Measurements from ENCODE around the gene THSD8. TPM values are rescaled to one million over a fixed set of nuclear protein-coding genes. Genes with fewer than 3 reads are reported as not detected.
"Not testable (repeated sequence)": the region's sequence is repeated elsewhere in the genome, so short reads cannot be mapped to it uniquely, and the experiment has no call there.

The THSD8 gene
- total and polyA plus RNA-seq, 3 donors from 2014 or later: 3.0 to 27.9 (median 14.0) TPM

- WGBS, 2 donors: 82 to 89% methylated on average over 8 to 11 of the region's 11 CpGs
- Histone ChIP-seq H3K4me3 (no peak overlapping the region), H3K9me3 (no peaks in the 10 kb centered on the region), H3K4me1 (peaks cover 8% of the 10 kb centered on the region), H3K27me3 (no peaks in the 10 kb centered on the region), H3K27ac (no peak overlapping the region), H3K36me3 (ENCODE audit: low read depth, missing control alignments) (no peaks in the 10 kb centered on the region)
- no peak for DNase-seq
- TF ChIP-seq CTCF (IDR thresholded peaks at IDR 0.05) (no peak), POLR2A (IDR thresholded peaks at IDR 0.05) (no peak)
- intact Hi-C loops (cut with DNase I; ENCODE audit: low total_unique reads): loop anchor here (10.0 kb wide), 1 partner anchor 69 kb away; the partner anchor contains the start of gene HOOK2
Observed at GRCh38 chr19:12843328-12843727, 41.5 kb downstream of the THSD8 start.

- Histone ChIP-seq H3K27me3 (no peaks in the 10 kb centered on the region), H3K4me3 (no peak overlapping the region), H3K4me1 (peaks cover 8% of the 10 kb centered on the region), H3K27ac (no peak overlapping the region), H3K36me3 (ENCODE audit: low read depth, missing control alignments) (no peaks in the 10 kb centered on the region), H3K9me3 (no peaks in the 10 kb centered on the region)
- TF ChIP-seq POLR2A (IDR thresholded peaks at IDR 0.05) (no peak), CTCF (IDR thresholded peaks at IDR 0.05) (no peak)
- DNase-seq: no peak
- intact Hi-C loops (cut with DNase I; ENCODE audit: low total_unique reads): loop anchor here (10.0 kb wide), 1 partner anchor 69 kb away; the partner anchor contains the start of gene HOOK2
- WGBS, 2 donors: 83 to 92% methylated on average over 3 of the region's 3 CpGs
Observed at GRCh38 chr19:12843999-12844732, 42.3 kb downstream of the THSD8 start.

GRCh38 chr19:12846613-12847012 is 44.7 kb downstream of the THSD8 start:
- H3K27ac ChIP-seq; H3K4me3 ChIP-seq; H3K4me1 ChIP-seq; H3K9me3 ChIP-seq; DNase-seq; H3K36me3 ChIP-seq (ENCODE audit: low read depth, missing control alignments); H3K27me3 ChIP-seq: not testable (repeated sequence)
- intact Hi-C loops (cut with DNase I; ENCODE audit: low total_unique reads): loop anchor here (10.0 kb wide), 1 partner anchor 72 kb away; the partner anchor contains the start of gene HOOK2
- 79 to 92% methylated on average over 7 of the region's 7 CpGs for WGBS, 2 donors

GRCh38 chr19:12847159-12848139 is 45.6 kb downstream of the THSD8 start:
- peak; percentile 90 for DNase-seq
- intact Hi-C loops (cut with DNase I; ENCODE audit: low total_unique reads): loop anchor here (10.0 kb wide), 1 partner anchor 73 kb away; the partner anchor contains the start of gene HOOK2
- H3K36me3 ChIP-seq (ENCODE audit: low read depth, missing control alignments): no peaks in the 10 kb centered on the region
- no peaks in the 10 kb centered on the region for H3K27me3 ChIP-seq
- peaks cover 8% of the 10 kb centered on the region for H3K4me1 ChIP-seq
- 10 to 23% methylated on average over 7 to 63 of the region's 69 CpGs for WGBS, 2 donors
- H3K27ac ChIP-seq: no peak overlapping the region
- no peak for TF ChIP-seq POLR2A (IDR thresholded peaks at IDR 0.05)
- TF ChIP-seq CTCF (IDR thresholded peaks at IDR 0.05): peak; percentile 97 to 98 (median 97)
- no peaks in the 10 kb centered on the region for H3K9me3 ChIP-seq
- peak overlapping the region in 1 of 2 donors; percentile 18 for H3K4me3 ChIP-seq

Small RNA genes lying within 50 kb of the gene (microRNA-seq; reads per million reads assigned to microRNA genes)
- gene MIR5684 (ENCODE audit: borderline number of aligned reads in 2 of 2, borderline replicate concordance in 1 of 2): 0 reads per million in 2 donors
- gene MIR6794 (ENCODE audit: borderline number of aligned reads in 2 of 2, borderline replicate concordance in 1 of 2): 0 to 0.70 reads per million in 2 donors

Small RNA genes lying within 50 kb of the gene (small RNA-seq; reads per million reads assigned to genes)
- gene MIR5684 (0 reads per million in 2 donors), gene MIR6794 (0 reads per million in 2 donors)

Other genes starting within 250 kb of the THSD8 start
- gene ZNF490, start 191.3 kb upstream of the THSD8 start, total RNA-seq: 10 to 100 TPM in 1 of 2 donors, 1 to 10 TPM in 1; 6.6 to 10.4 TPM
- 2.5 TPM for gene ZNF490, start 191.3 kb upstream of the THSD8 start, polyA plus RNA-seq (ENCODE audit: insufficient read depth, low read depth, low replicate concordance)
- gene ZNF791, start 191.1 kb upstream of the THSD8 start, total RNA-seq: 10 to 100 TPM; 16.1 to 17.2 TPM
- 9.3 TPM for gene ZNF791, start 191.1 kb upstream of the THSD8 start, polyA plus RNA-seq (ENCODE audit: insufficient read depth, low read depth, low replicate concordance)
- gene MAN2B1, start 135.3 kb upstream of the THSD8 start, total RNA-seq: 10 to 100 TPM; 29.7 to 30.6 TPM
- 45.7 TPM for gene MAN2B1, start 135.3 kb upstream of the THSD8 start, polyA plus RNA-seq (ENCODE audit: insufficient read depth, low read depth, low replicate concordance)
- 10 to 100 TPM; 15.8 to 18.3 TPM for gene WDR83, start 135.3 kb upstream of the THSD8 start, total RNA-seq
- 23.2 TPM for gene WDR83, start 135.3 kb upstream of the THSD8 start, polyA plus RNA-seq (ENCODE audit: insufficient read depth, low read depth, low replicate concordance)
- gene DHPS, start 120.2 kb upstream of the THSD8 start, total RNA-seq: 100 to 1,000 TPM in 1 of 2 donors, 10 to 100 TPM in 1; 85.9 to 119 TPM
- gene DHPS, start 120.2 kb upstream of the THSD8 start, polyA plus RNA-seq (ENCODE audit: insufficient read depth, low read depth, low replicate concordance): 50.2 TPM
- 1 to 10 TPM in 1 of 2 donors, not detected in 1; 4.5 TPM for gene GNG14, start 114.1 kb upstream of the THSD8 start, total RNA-seq
- gene GNG14, start 114.1 kb upstream of the THSD8 start, polyA plus RNA-seq (ENCODE audit: insufficient read depth, low read depth, low replicate concordance): not detected
- 10 to 100 TPM; 20.5 to 23.3 TPM for gene FBXW9, start 105.4 kb upstream of the THSD8 start, total RNA-seq
- gene FBXW9, start 105.4 kb upstream of the THSD8 start, polyA plus RNA-seq (ENCODE audit: insufficient read depth, low read depth, low replicate concordance): 27.4 TPM
- 100 to 1,000 TPM; 110 to 129 TPM for gene TNPO2, start 78.1 kb upstream of the THSD8 start, total RNA-seq
- 103 TPM for gene TNPO2, start 78.1 kb upstream of the THSD8 start, polyA plus RNA-seq (ENCODE audit: insufficient read depth, low read depth, low replicate concordance)
- 100 to 1,000 TPM; 244 to 329 TPM for gene TRIR, start 67.4 kb upstream of the THSD8 start, total RNA-seq
- gene TRIR, start 67.4 kb upstream of the THSD8 start, polyA plus RNA-seq (ENCODE audit: insufficient read depth, low read depth, low replicate concordance): 158 TPM
- 100 to 1,000 TPM in 1 of 2 donors, 10 to 100 TPM in 1; 89.3 to 109 TPM for gene GET3, start 64.6 kb upstream of the THSD8 start, total RNA-seq
- gene GET3, start 64.6 kb upstream of the THSD8 start, polyA plus RNA-seq (ENCODE audit: insufficient read depth, low read depth, low replicate concordance): 134 TPM
- under 1 TPM; 0.50 to 0.87 TPM for gene BEST2, start 50.3 kb upstream of the THSD8 start, total RNA-seq
- gene BEST2, start 50.3 kb upstream of the THSD8 start, polyA plus RNA-seq (ENCODE audit: insufficient read depth, low read depth, low replicate concordance): not detected
- 10 to 100 TPM; 54.4 to 63.4 TPM for gene HOOK2, start 26.5 kb upstream of the THSD8 start, total RNA-seq
- gene HOOK2, start 26.5 kb upstream of the THSD8 start, polyA plus RNA-seq (ENCODE audit: insufficient read depth, low read depth, low replicate concordance): 30.0 TPM
- 100 to 1,000 TPM in 1 of 2 donors, 10 to 100 TPM in 1; 75.9 to 143 TPM for gene JUNB, start 10.6 kb upstream of the THSD8 start, total RNA-seq
- gene JUNB, start 10.6 kb upstream of the THSD8 start, polyA plus RNA-seq (ENCODE audit: insufficient read depth, low read depth, low replicate concordance): 54.5 TPM
- 100 to 1,000 TPM in 1 of 2 donors, 10 to 100 TPM in 1; 72.1 to 117 TPM for gene PRDX2, start 269 bp upstream of the THSD8 start, total RNA-seq
- gene PRDX2, start 269 bp upstream of the THSD8 start, polyA plus RNA-seq (ENCODE audit: insufficient read depth, low read depth, low replicate concordance): 87.1 TPM
- 10 to 100 TPM; 15.7 to 18.6 TPM for gene RNASEH2A, start 4.5 kb downstream of the THSD8 start, total RNA-seq
- 14.1 TPM for gene RNASEH2A, start 4.5 kb downstream of the THSD8 start, polyA plus RNA-seq (ENCODE audit: insufficient read depth, low read depth, low replicate concordance)
- 1 to 10 TPM; 3.8 to 5.1 TPM for gene RTBDN, start 32.5 kb downstream of the THSD8 start, total RNA-seq
- gene RTBDN, start 32.5 kb downstream of the THSD8 start, polyA plus RNA-seq (ENCODE audit: insufficient read depth, low read depth, low replicate concordance): 3.7 TPM
- 1 to 10 TPM; 8.5 to 9.0 TPM for gene MAST1, start 36.4 kb downstream of the THSD8 start, total RNA-seq
- 11.7 TPM for gene MAST1, start 36.4 kb downstream of the THSD8 start, polyA plus RNA-seq (ENCODE audit: insufficient read depth, low read depth, low replicate concordance)
- gene DNASE2, start 79.4 kb downstream of the THSD8 start, total RNA-seq: 10 to 100 TPM in 1 of 2 donors, 1 to 10 TPM in 1; 9.0 to 17.4 TPM
- 17.7 TPM for gene DNASE2, start 79.4 kb downstream of the THSD8 start, polyA plus RNA-seq (ENCODE audit: insufficient read depth, low read depth, low replicate concordance)
- gene KLF1, start 85.1 kb downstream of the THSD8 start, total RNA-seq: under 1 TPM; 0.24 to 0.31 TPM
- not detected for gene KLF1, start 85.1 kb downstream of the THSD8 start, polyA plus RNA-seq (ENCODE audit: insufficient read depth, low read depth, low replicate concordance)
- 10 to 100 TPM; 30.5 to 32.1 TPM for gene GCDH, start 89.1 kb downstream of the THSD8 start, total RNA-seq
- 11.0 TPM for gene GCDH, start 89.1 kb downstream of the THSD8 start, polyA plus RNA-seq (ENCODE audit: insufficient read depth, low read depth, low replicate concordance)
- 10 to 100 TPM; 12.3 to 20.4 TPM for gene SYCE2, start 117.2 kb downstream of the THSD8 start, total RNA-seq
- gene SYCE2, start 117.2 kb downstream of the THSD8 start, polyA plus RNA-seq (ENCODE audit: insufficient read depth, low read depth, low replicate concordance): 61.1 TPM
- gene FARSA, start 131.6 kb downstream of the THSD8 start, total RNA-seq: 10 to 100 TPM; 53.8 to 65.3 TPM
- gene FARSA, start 131.6 kb downstream of the THSD8 start, polyA plus RNA-seq (ENCODE audit: insufficient read depth, low read depth, low replicate concordance): 55.1 TPM
- gene CALR, start 136.5 kb downstream of the THSD8 start, total RNA-seq: 100 to 1,000 TPM; 389 to 467 TPM
- gene CALR, start 136.5 kb downstream of the THSD8 start, polyA plus RNA-seq (ENCODE audit: insufficient read depth, low read depth, low replicate concordance): 538 TPM
- gene RAD23A, start 143.8 kb downstream of the THSD8 start, total RNA-seq: 100 to 1,000 TPM; 114 to 136 TPM
- gene RAD23A, start 143.8 kb downstream of the THSD8 start, polyA plus RNA-seq (ENCODE audit: insufficient read depth, low read depth, low replicate concordance): 174 TPM
- gene GADD45GIP1, start 155.2 kb downstream of the THSD8 start, total RNA-seq: 10 to 100 TPM; 32.2 to 39.8 TPM
- 21.6 TPM for gene GADD45GIP1, start 155.2 kb downstream of the THSD8 start, polyA plus RNA-seq (ENCODE audit: insufficient read depth, low read depth, low replicate concordance)
- 1 to 10 TPM; 1.4 to 2.8 TPM for gene DAND5, start 167.5 kb downstream of the THSD8 start, total RNA-seq
- 0.16 TPM for gene DAND5, start 167.5 kb downstream of the THSD8 start, polyA plus RNA-seq (ENCODE audit: insufficient read depth, low read depth, low replicate concordance)
- 10 to 100 TPM; 51.7 to 62.4 TPM for gene NFIX, start 193.4 kb downstream of the THSD8 start, total RNA-seq
- gene NFIX, start 193.4 kb downstream of the THSD8 start, polyA plus RNA-seq (ENCODE audit: insufficient read depth, low read depth, low replicate concordance): 47.4 TPM

Measured in testis (tissue), 3 donors.